Subcutaneous abdominal adipose tissue (tissue), 5 donors: ENCODE results near the gene C11orf65.
"Not testable (repeated sequence)": the region's sequence is repeated elsewhere in the genome, so short reads cannot be mapped to it uniquely, and the experiment has no call there.

ENCODE experiments used
- H3K27ac ChIP-seq: one replicate; pipeline ENCODE4 v1.7.0; 2013; ENCODE audit warnings: low read depth, mild to moderate bottlenecking, inconsistent platforms, low read length, moderate library complexity
- H3K27me3 ChIP-seq, 5 donors: one replicate each; pipeline ENCODE4 v1.7.0; 2013; ENCODE audit warnings: low read length in 5 of 5, inconsistent platforms in 1 of 5; ENCODE audit not compliant: control insufficient read depth in 5 of 5, insufficient read depth in 4 of 5
- H3K36me3 ChIP-seq, 5 donors: one replicate each; pipeline ENCODE4 v1.7.0; 2013; ENCODE audit warnings: low read length in 5 of 5; ENCODE audit not compliant: control insufficient read depth in 5 of 5, insufficient read depth in 5 of 5
- H3K4me1 ChIP-seq, 5 donors: one replicate each; pipeline ENCODE4 v1.7.0; 2013; ENCODE audit warnings: low read length in 5 of 5, mild to moderate bottlenecking in 3 of 5, moderate library complexity in 1 of 5; ENCODE audit not compliant: control insufficient read depth in 5 of 5, insufficient read depth in 5 of 5
- H3K4me3 ChIP-seq, 5 donors: one replicate each; pipeline ENCODE4 v1.7.0; 2013; ENCODE audit warnings: low read length in 5 of 5, low read depth in 1 of 5
- H3K9ac ChIP-seq, 5 donors: one replicate each; pipeline ENCODE4 v1.7.0; 2013; ENCODE audit warnings: low read length in 5 of 5, mild to moderate bottlenecking in 4 of 5, moderate library complexity in 3 of 5
- H3K9me3 ChIP-seq, 5 donors: one replicate each; pipeline ENCODE4 v1.7.0; 2013; ENCODE audit warnings: low read length in 5 of 5; ENCODE audit not compliant: control insufficient read depth in 5 of 5
- donor health status: healthy.
- donor health status: healthy.
- donor health status: healthy.
- donor health status: healthy.
- donor health status: healthy.

Gene C11orf65

DNA sequence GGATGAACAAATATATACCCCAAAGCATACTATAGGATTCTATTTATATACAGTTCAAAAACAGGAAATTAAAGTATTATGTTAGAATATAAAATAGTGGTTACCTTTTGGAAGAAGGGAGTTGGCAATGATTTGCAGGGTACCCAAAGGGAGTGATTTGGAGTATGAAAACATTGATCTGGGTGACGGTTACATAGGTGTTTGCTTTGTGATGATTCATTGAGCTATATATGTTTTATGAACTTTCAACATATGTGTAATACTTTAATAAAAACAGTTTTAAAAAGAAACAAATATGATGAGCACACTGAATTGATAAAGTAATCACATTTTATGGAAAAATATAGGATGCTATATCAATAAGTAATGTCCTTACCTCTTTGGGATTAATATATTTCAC is 36.0 kb downstream of the C11orf65 start:
- Histone ChIP-seq H3K9ac (no peak overlapping the region), H3K9me3 (peaks cover 0 to 4% (median 3%) of the 10 kb centered on the region in 5 donors), H3K27me3 (no peaks in the 10 kb centered on the region), H3K27ac (no peak overlapping the region), H3K4me3 (no peak overlapping the region), H3K4me1 (no peaks in the 10 kb centered on the region), H3K36me3 (no peaks in the 10 kb centered on the region)

DNA sequence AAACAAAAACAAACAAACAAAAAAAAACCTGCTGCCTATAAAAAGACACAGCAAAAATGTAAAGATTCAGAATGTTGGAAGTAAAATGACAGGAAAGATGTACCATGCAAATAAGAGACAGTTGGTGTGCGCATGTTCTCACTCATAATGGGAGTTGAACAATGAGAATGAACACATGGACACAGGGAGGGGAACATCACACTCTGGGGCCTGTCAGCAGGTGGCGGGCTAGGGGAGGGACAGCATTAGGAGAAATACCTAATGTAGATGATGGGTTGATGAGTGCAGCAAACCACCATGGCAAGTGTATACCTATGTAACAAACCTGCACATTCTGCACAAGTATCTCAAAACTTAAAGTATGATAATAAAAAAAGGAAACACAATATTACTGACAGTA is 49.8 kb downstream of the C11orf65 start:
- not testable (repeated sequence) for H3K36me3 ChIP-seq, H3K4me1 ChIP-seq, H3K27ac ChIP-seq, H3K9me3 ChIP-seq, H3K4me3 ChIP-seq, H3K27me3 ChIP-seq, H3K9ac ChIP-seq

DNA sequence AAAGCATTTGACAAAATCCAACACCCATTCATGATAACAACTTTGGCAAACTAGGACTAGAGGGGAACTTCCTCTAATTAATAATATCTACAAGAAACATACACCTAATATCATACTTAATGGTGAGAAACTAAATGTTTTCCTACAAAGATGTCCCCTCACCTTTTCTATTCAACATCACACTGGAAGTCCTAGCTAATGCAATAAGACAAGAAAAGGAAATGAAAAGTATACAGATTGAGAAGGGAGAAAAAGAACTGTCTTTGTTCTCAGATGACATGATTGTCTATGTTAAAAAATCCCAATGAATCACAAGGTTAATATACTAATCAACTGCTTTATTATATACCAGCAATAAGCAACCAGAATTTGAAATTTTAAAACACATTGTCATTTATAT is 52.4 kb downstream of the C11orf65 start:
- peaks cover 0 to 4% (median 0%) of the 10 kb centered on the region in 5 donors for H3K4me1 ChIP-seq
- no peak overlapping the region for H3K9ac ChIP-seq
- H3K27me3 ChIP-seq = no peaks in the 10 kb centered on the region
- peaks cover 0 to 3% (median 0%) of the 10 kb centered on the region in 5 donors for H3K9me3 ChIP-seq
- H3K4me3 ChIP-seq = no peak overlapping the region
- no peak overlapping the region for H3K27ac ChIP-seq
- no peaks in the 10 kb centered on the region for H3K36me3 ChIP-seq

DNA sequence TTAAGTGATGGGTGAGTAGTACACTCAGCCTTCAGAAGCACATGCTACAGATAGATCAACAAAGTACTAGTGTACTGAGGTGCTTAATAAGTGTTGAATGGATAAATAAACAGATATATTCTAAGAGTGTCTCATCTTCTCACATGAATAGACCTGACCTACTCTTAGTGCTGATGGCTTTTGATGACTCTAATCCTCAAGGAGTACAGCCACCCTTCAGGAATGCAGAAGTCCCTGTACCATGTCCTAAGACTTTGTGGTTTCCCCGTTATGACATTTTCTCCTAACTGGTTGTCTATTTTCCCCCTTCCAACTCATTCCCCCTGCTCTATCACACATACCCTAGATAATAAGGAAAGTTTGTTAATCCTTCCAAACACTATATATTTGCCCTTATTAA is 61.6 kb downstream of the C11orf65 start:
- Histone ChIP-seq H3K36me3 (no peaks in the 10 kb centered on the region), H3K27me3 (no peaks in the 10 kb centered on the region), H3K4me1 (no peaks in the 10 kb centered on the region), H3K27ac (no peak overlapping the region), H3K9me3 (no peaks in the 10 kb centered on the region), H3K4me3 (no peak overlapping the region), H3K9ac (no peak overlapping the region)

DNA sequence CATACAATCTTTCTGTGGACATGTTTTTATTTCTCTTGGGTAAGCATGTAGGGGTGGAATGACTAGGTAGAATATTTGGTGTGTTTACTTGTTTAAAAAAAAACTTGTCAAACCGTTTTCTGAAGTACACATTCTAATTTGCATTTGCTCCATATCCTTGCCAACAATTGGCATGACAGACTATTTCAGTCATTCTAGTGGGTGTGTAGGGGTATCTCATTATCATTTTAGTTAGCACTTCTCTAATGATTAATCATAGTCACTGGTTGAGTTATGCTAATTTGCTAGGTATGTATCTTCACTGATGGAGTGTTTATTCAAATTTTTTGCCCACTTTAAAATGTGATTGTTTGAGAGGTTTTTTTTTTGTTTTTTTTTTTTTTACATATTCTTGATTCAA is 64.3 kb downstream of the C11orf65 start:
- Histone ChIP-seq H3K9ac (no peak overlapping the region), H3K4me1 (no peaks in the 10 kb centered on the region), H3K27me3 (no peaks in the 10 kb centered on the region), H3K4me3 (no peak overlapping the region), H3K9me3 (no peaks in the 10 kb centered on the region), H3K36me3 (no peaks in the 10 kb centered on the region), H3K27ac (no peak overlapping the region)

DNA sequence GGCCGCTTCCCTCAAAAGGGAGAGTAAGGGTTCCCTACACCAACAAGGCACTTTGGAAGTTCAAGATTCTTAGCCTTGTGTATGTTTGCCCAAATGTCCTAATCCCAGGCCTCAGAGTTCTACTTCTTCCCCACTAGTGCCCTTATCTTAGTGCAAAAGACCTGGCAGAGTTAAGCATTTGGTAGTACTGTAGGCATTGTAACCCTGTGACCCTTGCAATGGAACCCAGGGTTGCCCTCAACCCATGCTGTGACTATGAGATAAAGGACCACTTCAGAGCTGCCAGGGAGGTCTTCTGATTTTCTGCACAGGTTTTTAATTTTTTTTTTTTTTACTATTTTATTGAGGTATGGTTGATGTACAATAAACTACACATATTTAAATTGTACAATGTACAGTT is 65.1 kb downstream of the C11orf65 start:
- Histone ChIP-seq H3K27me3 (no peaks in the 10 kb centered on the region), H3K9ac (no peak overlapping the region), H3K36me3 (no peaks in the 10 kb centered on the region), H3K4me1 (no peaks in the 10 kb centered on the region), H3K4me3 (no peak overlapping the region), H3K27ac (no peak overlapping the region), H3K9me3 (no peaks in the 10 kb centered on the region)

DNA sequence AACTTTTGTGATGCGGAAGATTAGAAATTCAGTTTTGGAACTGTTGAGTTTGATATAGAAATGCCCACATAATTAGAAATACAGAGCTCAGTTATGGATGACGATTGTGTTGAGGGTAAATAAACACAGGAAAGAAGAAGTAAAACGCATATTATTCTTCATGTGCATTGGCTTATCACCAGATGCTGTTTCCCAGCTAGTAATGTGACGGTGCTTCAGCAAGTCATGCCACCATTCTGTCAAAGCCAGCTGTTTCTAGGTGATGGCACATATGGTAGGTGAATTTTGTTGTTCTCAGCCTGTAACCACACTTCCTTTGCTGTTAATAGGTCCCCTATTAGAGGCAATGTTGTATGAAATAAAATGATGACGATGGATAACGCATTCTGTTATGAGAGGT is 68.9 kb downstream of the C11orf65 start:
- H3K4me3 ChIP-seq = no peak overlapping the region
- no peak overlapping the region for H3K9ac ChIP-seq
- H3K4me1 ChIP-seq = no peaks in the 10 kb centered on the region

DNA sequence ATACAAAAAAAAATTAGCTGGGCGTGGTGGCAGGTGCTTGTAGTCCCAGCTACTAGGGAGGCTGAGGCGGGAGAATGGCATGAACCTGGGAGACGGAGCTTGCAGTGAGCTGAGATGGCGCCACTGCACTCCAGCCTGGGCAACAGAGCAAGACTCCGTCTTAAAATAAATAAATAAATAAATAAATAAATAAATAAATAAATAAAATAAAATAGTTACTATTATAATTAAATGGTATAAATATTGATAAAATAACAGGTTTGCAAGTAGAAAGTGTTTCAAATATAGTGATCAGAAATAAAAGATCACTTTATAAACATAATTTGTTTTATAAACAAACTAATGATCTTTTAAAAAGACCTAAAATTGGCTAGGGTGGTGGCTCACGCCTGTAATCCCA is 70.7 kb downstream of the C11orf65 start:
- not testable (repeated sequence) for H3K9ac ChIP-seq, H3K4me3 ChIP-seq, H3K4me1 ChIP-seq, H3K9me3 ChIP-seq, H3K27ac ChIP-seq, H3K36me3 ChIP-seq, H3K27me3 ChIP-seq

More for the DNA sequence above, 68.9 kb downstream of the C11orf65 start:
- Histone ChIP-seq H3K27ac (no peak overlapping the region), H3K36me3 (no peaks in the 10 kb centered on the region), H3K27me3 (no peaks in the 10 kb centered on the region), H3K9me3 (no peaks in the 10 kb centered on the region)

DNA sequence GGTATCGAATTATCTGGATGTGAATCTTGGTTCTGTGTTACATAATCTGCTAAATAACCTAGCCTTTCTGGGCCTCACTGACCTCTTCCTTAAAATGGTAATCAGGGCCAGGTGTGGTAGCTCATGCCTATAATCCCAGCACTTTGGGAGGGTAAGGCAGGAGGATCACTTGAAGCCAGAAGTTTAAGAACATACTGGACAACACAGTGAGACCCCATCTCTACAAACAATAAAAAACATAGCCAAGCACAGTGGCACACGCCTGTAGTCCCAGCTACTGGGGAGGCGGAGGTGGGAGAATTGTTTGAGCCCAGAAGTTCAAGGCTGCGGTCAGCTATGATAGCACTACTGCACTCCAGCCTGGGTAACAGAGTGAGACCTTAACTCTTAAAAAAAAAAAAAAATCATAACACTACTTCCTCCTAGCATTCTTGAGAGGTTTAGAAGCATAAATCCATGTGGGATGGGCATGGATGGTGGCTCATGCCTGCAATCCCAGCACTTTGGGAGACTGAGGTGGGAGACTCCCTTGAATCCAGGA is 72.5 kb downstream of the C11orf65 start:
- Histone ChIP-seq H3K9ac (no peak overlapping the region), H3K27me3 (no peaks in the 10 kb centered on the region), H3K27ac (no peak overlapping the region), H3K9me3 (no peaks in the 10 kb centered on the region), H3K36me3 (no peaks in the 10 kb centered on the region), H3K4me1 (peaks cover 0 to 4% (median 0%) of the 10 kb centered on the region in 5 donors), H3K4me3 (no peak overlapping the region)

DNA sequence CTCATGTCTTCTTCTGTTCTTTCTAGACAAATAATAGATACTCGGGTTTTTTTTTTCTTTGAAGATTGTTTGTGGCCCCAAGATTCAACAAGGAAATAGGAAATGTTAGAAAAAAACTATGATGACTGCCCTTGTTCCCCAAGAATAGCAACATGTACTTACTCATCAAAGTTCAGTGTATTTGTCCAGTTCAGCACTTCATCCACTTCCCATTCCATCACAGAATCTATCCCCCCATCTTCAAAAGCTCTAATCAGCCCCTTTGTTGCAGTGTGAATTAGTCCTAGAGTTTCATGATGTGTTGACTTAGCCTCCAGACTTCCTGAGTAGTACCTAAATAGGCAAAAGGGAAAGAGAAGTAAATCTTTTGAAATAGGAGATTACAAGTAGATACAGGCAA is 74.3 kb downstream of the C11orf65 start:
- H3K9ac ChIP-seq = no peak overlapping the region
- no peaks in the 10 kb centered on the region for H3K27me3 ChIP-seq
- no peak overlapping the region for H3K4me3 ChIP-seq
- no peak overlapping the region for H3K27ac ChIP-seq
- H3K9me3 ChIP-seq = no peaks in the 10 kb centered on the region
- H3K4me1 ChIP-seq = peaks cover 0 to 4% (median 0%) of the 10 kb centered on the region in 5 donors
- no peaks in the 10 kb centered on the region for H3K36me3 ChIP-seq

DNA sequence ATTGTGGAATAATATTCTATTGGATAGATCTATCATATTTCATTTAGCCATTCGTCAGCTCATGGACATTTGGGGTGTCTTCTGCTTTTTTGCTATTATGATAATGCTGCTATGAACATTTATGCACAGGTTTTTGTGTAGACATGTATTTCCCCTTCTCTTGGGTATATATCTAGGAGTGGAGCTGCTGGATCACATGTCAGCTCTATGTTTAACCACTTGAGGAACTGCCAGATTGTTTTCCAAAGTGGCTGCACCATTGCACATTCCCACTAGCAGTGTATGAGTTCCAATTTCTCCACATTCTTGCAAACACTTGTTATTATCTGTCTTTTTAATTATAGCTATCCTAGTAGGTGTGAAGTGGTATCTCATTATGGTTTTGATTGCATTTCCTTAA is 75.0 kb downstream of the C11orf65 start:
- Histone ChIP-seq H3K4me1 (peaks cover 0 to 4% (median 0%) of the 10 kb centered on the region in 5 donors), H3K27ac (no peak overlapping the region), H3K9me3 (no peaks in the 10 kb centered on the region), H3K36me3 (no peaks in the 10 kb centered on the region), H3K27me3 (no peaks in the 10 kb centered on the region), H3K4me3 (no peak overlapping the region), H3K9ac (no peak overlapping the region)
